Dedifferentiated amniotic fluid mesenchymal stem cell (primary cell): ENCODE measurements around the gene PCNX1.

ENCODE experiments used
- DNase-seq: peaks from one replicate; pipeline ENCODE4 v3.0.0-alpha.2; 2016; ENCODE audit errors: extremely low spot score

The PCNX1 gene

GRCh38 chr14:71071042-71071441 is 163.8 kb downstream of the PCNX1 start:
- no peak for DNase-seq

GRCh38 chr14:71076462-71077092 is 169.3 kb downstream of the PCNX1 start:
- DNase-seq, result no peak

- no peak for DNase-seq
Observed at GRCh38 chr14:71078500-71078899, 171.2 kb downstream of the PCNX1 start.

GRCh38 chr14:71086567-71086966 is 179.3 kb downstream of the PCNX1 start:
- DNase-seq, result no peak

- DNase-seq, result no peak
Observed at GRCh38 chr14:71089971-71090370, 182.7 kb downstream of the PCNX1 start.

GRCh38 chr14:71094722-71095121 is 187.5 kb downstream of the PCNX1 start:
- DNase-seq, result no peak

- DNase-seq, result no peak
Observed at GRCh38 chr14:71096947-71097346, 189.7 kb downstream of the PCNX1 start.

GRCh38 chr14:71103662-71104484 is 196.6 kb downstream of the PCNX1 start:
- peak; percentile 68 for DNase-seq

GRCh38 chr14:71105177-71105576 is 197.9 kb downstream of the PCNX1 start:
- DNase-seq, result no peak

- peak; percentile 20 for DNase-seq
Observed at GRCh38 chr14:71107921-71108320, 200.7 kb downstream of the PCNX1 start.

GRCh38 chr14:71108398-71109119 is 201.3 kb downstream of the PCNX1 start:
- no peak for DNase-seq

GRCh38 chr14:71113376-71113775 is 206.1 kb downstream of the PCNX1 start:
- peak; percentile 66 for DNase-seq

GRCh38 chr14:71114565-71114964 is 207.3 kb downstream of the PCNX1 start:
- DNase-seq, result no peak

GRCh38 chr14:71115306-71115705 is 208.0 kb downstream of the PCNX1 start:
- DNase-seq, result no peak

GRCh38 chr14:71115821-71116567 is 208.7 kb downstream of the PCNX1 start:
- DNase-seq, result no peak

- no peak for DNase-seq
Observed at GRCh38 chr14:71116568-71117122, 209.4 kb downstream of the PCNX1 start.

GRCh38 chr14:71117839-71118743 is 210.8 kb downstream of the PCNX1 start:
- peak; percentile 89 for DNase-seq

- no peak for DNase-seq
Observed at GRCh38 chr14:71119075-71119474, 211.8 kb downstream of the PCNX1 start.

- DNase-seq, result no peak
Observed at GRCh38 chr14:71119832-71120231, 212.6 kb downstream of the PCNX1 start.

- DNase-seq, result no peak
Observed at GRCh38 chr14:71121001-71121400, 213.7 kb downstream of the PCNX1 start.

GRCh38 chr14:71121711-71122110 is 214.5 kb downstream of the PCNX1 start:
- no peak for DNase-seq
